Measurements from ENCODE around the gene FYN. TPM values are rescaled to one million over a fixed set of nuclear protein-coding genes. Genes with fewer than 3 reads are reported as not detected.

Gene FYN
- total RNA-seq, 2 donors from 2014 or later: 55.5 to 72.5 TPM

DNA sequence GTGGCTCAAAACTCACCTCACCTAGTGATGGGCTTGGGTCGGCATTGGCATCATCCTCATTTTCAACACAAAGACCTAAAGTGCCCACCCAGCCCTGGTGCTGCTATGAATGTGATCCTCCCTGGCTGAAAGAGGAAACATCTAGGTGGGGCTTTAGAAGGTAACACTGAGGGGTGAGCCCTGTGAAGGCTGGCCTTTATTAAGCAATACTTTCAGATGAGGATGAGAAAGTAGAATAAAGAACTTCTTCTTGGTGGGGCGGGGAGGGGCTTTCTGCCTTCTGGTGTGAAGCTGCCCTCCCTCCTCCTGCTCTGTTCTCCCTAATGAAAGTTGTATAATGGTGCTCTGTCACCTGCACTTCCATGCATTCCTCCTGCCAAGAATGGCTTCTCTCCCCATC, 134.6 kb downstream of the FYN start:
- H3K9me3 ChIP-seq: no peaks in the 10 kb centered on the region
- TF ChIP-seq, protein P1, sequence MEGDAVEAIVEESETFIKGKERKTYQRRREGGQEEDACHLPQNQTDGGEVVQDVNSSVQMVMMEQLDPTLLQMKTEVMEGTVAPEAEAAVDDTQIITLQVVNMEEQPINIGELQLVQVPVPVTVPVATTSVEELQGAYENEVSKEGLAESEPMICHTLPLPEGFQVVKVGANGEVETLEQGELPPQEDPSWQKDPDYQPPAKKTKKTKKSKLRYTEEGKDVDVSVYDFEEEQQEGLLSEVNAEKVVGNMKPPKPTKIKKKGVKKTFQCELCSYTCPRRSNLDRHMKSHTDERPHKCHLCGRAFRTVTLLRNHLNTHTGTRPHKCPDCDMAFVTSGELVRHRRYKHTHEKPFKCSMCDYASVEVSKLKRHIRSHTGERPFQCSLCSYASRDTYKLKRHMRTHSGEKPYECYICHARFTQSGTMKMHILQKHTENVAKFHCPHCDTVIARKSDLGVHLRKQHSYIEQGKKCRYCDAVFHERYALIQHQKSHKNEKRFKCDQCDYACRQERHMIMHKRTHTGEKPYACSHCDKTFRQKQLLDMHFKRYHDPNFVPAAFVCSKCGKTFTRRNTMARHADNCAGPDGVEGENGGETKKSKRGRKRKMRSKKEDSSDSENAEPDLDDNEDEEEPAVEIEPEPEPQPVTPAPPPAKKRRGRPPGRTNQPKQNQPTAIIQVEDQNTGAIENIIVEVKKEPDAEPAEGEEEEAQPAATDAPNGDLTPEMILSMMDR (IDR thresholded peaks at IDR 0.05): no peak
- no peaks in the 10 kb centered on the region for H3K4me1 ChIP-seq (ENCODE audit: control insufficient read depth in 1 of 2, low read depth in 2 of 2)
- DNase-seq (ENCODE audit: low spot score): no peak
- no peak for ATAC-seq (ENCODE audit: insufficient number of reproducible peaks, low FRiP score, low read depth)
- no peak overlapping the region for H3K27ac ChIP-seq
- H3K4me3 ChIP-seq: no peak overlapping the region
- H3K36me3 ChIP-seq: no peaks in the 10 kb centered on the region
- H3K27me3 ChIP-seq (replicated peaks; ENCODE audit: insufficient read depth): no peaks in the 10 kb centered on the region

DNA sequence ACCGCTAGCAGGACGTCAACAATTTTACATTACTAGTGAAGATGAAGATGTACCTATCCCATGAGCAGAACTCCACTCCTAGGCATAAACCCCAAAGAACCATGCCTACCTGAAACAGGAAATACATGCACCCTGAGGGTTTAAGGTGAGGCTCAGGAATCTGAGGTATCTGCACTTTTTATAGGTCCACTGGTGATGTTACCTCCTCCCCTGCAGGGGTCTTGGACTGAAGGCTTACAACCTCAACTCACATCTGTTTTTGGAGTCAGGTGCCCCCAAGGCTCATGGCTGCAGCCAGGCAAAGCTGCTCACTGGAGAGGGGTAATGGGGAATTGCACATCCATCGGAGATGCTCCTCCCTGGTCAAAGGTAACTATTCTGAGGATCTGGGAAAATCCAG, 135.1 kb downstream of the FYN start:
- Histone ChIP-seq H3K27me3 (replicated peaks; ENCODE audit: insufficient read depth) (no peaks in the 10 kb centered on the region), H3K4me3 (no peak overlapping the region), H3K27ac (no peak overlapping the region), H3K9me3 (no peaks in the 10 kb centered on the region), H3K4me1 (ENCODE audit: control insufficient read depth in 1 of 2, low read depth in 2 of 2) (no peaks in the 10 kb centered on the region), H3K36me3 (no peaks in the 10 kb centered on the region)
- ATAC-seq (ENCODE audit: insufficient number of reproducible peaks, low FRiP score, low read depth) (no peak), DNase-seq (ENCODE audit: low spot score) (no peak)
- TF ChIP-seq, protein P1 (IDR thresholded peaks at IDR 0.05): no peak

DNA sequence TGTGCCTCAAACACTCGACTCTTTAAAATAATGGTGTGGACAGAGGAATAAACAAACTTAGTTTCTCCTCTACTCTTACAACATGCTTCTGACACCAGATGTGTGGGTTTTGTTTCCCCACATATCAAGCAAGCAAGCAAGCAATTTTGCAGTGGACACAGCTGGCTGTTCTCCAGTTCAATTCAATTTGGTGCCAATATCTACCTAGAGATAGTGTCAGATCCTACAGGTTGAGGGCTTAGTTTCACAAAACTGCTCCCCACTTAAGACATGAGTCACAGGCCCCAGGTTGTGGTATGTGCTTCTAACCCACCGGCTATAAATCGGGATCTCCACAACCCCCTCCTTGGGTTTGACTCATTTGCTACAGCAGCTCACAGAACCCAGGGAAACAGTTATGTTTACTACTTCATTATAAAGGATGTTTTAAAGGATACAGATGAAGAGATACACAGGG, 136.2 kb downstream of the FYN start:
- ATAC-seq (ENCODE audit: insufficient number of reproducible peaks, low FRiP score, low read depth) (no peak), DNase-seq (ENCODE audit: low spot score) (no peak)
- TF ChIP-seq, protein P1 (IDR thresholded peaks at IDR 0.05): no peak
- Histone ChIP-seq H3K9me3 (peaks cover 5% of the 10 kb centered on the region), H3K36me3 (no peaks in the 10 kb centered on the region), H3K27ac (no peak overlapping the region), H3K27me3 (replicated peaks; ENCODE audit: insufficient read depth) (no peaks in the 10 kb centered on the region), H3K4me3 (no peak overlapping the region), H3K4me1 (ENCODE audit: control insufficient read depth in 1 of 2, low read depth in 2 of 2) (no peaks in the 10 kb centered on the region)

DNA sequence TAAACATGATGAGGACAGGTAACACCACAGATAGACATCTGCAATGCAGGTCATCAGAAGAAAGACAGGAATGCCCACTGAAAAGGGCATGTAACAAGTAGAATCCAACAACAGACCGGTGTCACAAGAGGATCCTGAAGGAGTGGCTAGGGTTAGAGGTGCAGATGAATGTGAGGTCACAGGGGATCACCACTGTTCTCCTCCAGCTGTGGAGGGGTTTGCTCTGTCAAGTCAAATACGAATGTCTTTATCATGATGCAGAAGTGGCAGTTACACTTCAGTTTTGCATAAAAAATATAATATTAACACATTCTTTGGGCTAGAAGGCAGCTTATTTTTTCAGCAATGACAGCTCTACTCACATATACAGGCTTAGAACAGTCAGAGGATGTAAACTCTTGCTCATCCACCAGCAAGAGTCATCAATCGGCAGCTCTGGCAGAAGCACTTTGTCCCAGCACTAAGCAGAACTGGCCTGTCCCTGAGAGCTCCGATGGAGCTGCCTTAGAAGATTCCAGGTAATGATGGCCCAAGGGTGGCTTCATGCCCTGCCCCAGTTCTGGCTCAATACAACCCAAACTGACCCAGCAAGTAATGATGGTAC, 137.1 kb downstream of the FYN start:
- no peak for DNase-seq (ENCODE audit: low spot score)
- Histone ChIP-seq H3K4me1 (ENCODE audit: control insufficient read depth in 1 of 2, low read depth in 2 of 2) (no peaks in the 10 kb centered on the region), H3K36me3 (no peaks in the 10 kb centered on the region), H3K9me3 (peaks cover 5% of the 10 kb centered on the region), H3K4me3 (no peak overlapping the region), H3K27ac (no peak overlapping the region), H3K27me3 (replicated peaks; ENCODE audit: insufficient read depth) (no peaks in the 10 kb centered on the region)
- TF ChIP-seq, protein P1 (IDR thresholded peaks at IDR 0.05): no peak
- no peak for ATAC-seq (ENCODE audit: insufficient number of reproducible peaks, low FRiP score, low read depth)

DNA sequence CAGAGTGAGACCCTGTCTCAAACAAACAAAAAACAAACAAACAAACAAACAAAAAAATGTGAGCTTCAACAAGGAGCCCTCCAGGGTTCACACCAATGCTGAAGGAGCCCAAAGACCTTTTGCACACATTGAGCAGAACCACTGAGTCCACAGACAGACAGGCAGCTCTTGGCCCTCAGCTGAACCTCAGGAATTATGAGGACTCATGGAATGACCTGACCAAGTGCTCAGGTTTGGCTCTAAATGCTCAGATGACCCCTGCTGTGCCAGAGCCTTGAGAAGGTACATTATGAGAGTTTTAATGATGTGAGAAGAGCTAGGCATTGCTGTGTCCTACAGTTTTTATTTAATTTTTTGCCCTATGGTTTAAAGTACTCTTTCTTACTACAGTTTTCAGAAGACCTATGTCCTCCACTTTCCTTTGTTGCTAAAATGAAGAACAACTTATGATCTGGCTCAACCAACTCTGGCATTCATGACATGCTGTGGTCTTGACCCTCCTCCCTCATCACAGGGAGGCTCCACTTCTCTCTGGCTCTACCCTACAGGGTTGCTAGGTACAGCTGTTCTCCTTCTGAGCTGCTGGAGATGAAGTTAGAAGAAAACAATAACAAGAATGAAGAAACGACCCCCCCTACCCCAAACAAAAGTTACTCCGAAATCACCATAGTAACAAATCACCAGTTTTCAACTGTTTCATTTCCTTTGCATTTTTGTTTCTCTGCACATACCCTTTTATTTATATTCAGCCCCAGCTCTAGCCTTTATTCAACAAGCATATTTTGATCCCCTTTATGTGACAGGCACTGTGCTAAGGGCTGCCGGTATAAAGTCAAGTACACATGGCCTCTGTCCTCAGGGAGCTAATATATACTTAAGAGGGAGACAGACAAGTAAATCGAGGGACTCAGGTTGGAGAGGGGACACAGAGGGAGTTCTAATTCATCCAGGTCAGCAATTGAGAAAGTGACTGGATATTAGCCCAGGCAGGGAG, 138.9 kb downstream of the FYN start:
- TF ChIP-seq, protein P1 (IDR thresholded peaks at IDR 0.05): no peak
- H3K36me3 ChIP-seq: no peaks in the 10 kb centered on the region
- ATAC-seq (ENCODE audit: insufficient number of reproducible peaks, low FRiP score, low read depth): no peak

More for the DNA sequence above, 138.9 kb downstream of the FYN start:
- Histone ChIP-seq H3K27me3 (replicated peaks; ENCODE audit: insufficient read depth) (no peaks in the 10 kb centered on the region), H3K27ac (no peak overlapping the region), H3K4me1 (ENCODE audit: control insufficient read depth in 1 of 2, low read depth in 2 of 2) (no peaks in the 10 kb centered on the region), H3K4me3 (no peak overlapping the region), H3K9me3 (peaks cover 5% of the 10 kb centered on the region)
- DNase-seq (ENCODE audit: low spot score): no peak

Measured in thoracic aorta (tissue), 2 donors.